ENCODE data around the gene TAF11L11.
"Not testable (repeated sequence)": the region's sequence is repeated elsewhere in the genome, so short reads cannot be mapped to it uniquely, and the experiment has no call there.

Gene TAF11L11

DNA sequence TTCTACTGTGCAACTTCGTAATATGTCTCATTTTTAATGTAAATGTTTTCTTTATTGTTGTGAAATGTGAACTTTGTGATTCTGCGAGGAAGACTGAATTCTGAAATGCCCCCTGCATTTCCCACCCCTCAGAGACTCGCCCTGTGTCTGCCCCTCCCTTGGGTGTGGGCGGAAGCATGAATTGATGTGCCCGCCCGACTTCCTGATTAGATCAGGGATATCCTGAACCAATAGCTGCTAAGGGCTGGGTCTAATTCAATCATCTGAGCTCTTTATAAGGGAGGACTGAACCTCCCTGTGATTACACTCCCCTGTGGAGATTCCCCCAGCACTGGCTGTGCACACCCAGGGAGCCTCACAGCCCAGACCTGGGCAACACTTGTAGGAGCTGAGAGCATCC lies at the start of gene TAF11L11:
TSS of gene TAF11L11 (plus strand) at position 304 of the 400 bp plus-strand sequence.
- DNase-seq = not testable (repeated sequence)

GRCh38 chr5:17585658-17586057 lies 18.3 kb upstream of the TAF11L11 start, which contains the start of gene TAF11L7:
Gene TAF11L7, minus strand, starts transcription at chr5:17585758.
- DNase-seq = not testable (repeated sequence)

DNA sequence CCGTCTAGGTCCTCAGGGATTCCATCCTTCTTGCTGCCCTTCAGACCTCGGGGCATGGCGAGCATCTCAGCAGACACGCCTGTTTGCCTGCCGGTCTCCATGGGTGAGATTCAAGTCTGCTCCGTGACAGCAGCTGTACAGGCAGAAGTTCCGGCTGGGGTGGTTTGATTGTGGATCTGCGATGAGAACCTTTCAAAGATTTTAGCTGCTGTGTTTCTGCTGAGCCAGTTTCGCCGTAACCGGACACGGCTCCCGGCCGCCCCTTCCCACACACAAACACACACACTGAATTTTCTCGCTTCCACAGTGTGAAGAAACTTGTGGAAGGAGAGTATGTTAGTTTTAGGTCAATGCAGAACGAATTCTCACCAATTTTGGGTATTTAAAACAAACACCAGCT lies 13.1 kb upstream of the TAF11L11 start, which contains the start of gene TAF11L8:
TSS of gene TAF11L8 (minus strand) at position 101 of the 400 bp plus-strand sequence.
- not testable (repeated sequence) for DNase-seq

- not testable (repeated sequence) for DNase-seq
Observed at GRCh38 chr5:17594255-17594654, 9.7 kb upstream of the TAF11L11 start, which contains the start of gene TAF11L9. Gene TAF11L9, minus strand, starts transcription at chr5:17594394.

DNA sequence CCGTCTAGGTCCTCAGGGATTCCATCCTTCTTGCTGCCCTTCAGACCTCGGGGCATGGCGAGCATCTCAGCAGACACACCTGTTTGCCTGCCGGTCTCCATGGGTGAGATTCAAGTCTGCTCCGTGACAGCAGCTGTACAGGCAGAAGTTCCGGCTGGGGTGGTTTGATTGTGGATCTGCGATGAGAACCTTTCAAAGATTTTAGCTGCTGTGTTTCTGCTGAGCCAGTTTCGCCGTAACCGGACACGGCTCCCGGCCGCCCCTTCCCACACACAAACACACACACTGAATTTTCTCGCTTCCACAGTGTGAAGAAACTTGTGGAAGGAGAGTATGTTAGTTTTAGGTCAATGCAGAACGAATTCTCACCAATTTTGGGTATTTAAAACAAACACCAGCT lies 6.3 kb upstream of the TAF11L11 start, which contains the start of gene TAF11L10:
TSS of gene TAF11L10 (minus strand) at position 101 of the 400 bp plus-strand sequence.
- not testable (repeated sequence) for DNase-seq

- DNase-seq = no peak
Observed at GRCh38 chr5:17604951-17605350, 968 bp downstream of the TAF11L11 start.

GRCh38 chr5:17607461-17607860 lies 3.5 kb downstream of the TAF11L11 start:
- not testable (repeated sequence) for DNase-seq

DNA sequence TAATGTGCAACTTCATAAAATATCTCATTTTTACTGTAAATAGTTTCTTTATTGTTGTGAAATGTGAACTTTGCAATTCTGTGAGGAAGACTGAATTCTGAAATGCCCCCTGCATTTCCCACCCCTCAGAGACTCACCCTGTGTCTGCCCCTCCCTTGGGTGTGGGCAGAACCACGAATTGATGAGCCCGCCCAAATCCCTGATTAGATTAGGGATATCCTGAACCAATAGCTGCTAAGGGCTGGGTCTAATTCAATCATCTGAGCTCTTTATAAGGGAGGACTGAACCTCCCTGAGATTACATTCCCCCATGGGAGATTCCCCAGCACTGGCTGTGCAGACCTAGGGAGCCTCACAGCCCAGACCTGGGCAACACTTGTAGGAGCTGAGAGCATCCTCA lies 6.1 kb downstream of the TAF11L11 start, which contains the start of gene TAF11L12:
TSS of gene TAF11L12 (plus strand) at position 301 of the 400 bp plus-strand sequence.
- not testable (repeated sequence) for DNase-seq

GRCh38 chr5:17614872-17615605 lies 11.1 kb downstream of the TAF11L11 start:
- no peak for DNase-seq

DNA sequence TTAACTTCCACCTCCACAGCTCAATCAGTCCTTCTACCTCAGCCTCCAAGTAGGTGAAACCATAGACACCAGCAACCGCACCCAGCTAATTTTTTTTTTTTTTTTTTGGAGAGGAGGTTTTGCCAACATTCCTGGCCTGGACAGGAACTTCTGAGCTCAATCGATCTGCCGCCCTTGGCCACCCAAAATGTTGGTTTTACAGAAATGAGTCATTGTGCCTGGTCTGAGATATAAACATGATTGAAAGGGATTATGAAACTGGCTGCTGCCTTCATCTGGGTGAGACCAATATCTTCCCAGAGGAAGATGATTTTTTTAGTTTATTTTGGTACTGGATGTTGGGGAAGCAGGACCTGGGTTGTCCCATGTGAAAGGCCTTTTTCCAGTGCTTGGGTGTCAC lies 15.4 kb downstream of the TAF11L11 start:
- DNase-seq = no peak

DNA sequence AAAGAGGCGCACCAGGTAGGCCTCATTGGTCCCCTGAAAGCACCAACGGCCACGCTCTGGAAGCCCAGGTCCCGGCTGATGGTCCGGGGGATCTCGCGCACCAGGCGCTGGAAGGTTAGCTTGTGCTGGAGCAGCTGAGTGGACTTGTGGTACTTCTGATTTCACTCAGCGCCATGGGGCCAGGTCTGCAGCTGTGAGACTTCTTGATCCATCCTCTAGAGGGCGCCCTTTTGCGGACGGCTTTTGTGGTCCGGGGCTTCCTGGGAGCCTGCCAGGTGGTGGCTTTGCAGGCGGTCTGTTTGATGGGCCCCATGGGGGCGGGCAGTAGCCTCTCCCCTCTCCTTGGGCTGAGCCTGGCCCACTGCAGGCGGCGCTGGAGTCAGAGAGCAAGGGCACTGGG lies 16.6 kb downstream of the TAF11L11 start:
- DNase-seq = no peak

DNA sequence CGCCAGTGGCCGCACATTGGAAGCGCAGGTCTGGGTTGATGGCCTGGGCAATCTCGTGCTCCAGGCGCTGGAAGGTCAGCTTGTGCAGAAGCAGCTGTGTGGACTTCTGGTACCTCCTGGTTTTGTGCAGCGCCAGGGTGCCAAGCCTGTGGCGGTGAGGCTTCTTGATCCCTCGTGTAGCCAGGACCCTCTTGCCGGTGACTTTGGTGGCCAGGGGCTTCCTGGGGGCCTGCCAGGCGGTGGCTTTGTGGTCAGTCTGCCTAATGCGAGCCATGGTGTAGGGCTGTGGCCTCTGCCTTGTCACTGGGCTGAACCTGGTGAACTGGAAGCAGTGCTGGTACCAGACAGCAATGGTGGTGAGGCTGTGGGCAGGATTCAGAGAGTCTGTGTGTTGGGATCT lies 21.7 kb downstream of the TAF11L11 start:
- no peak for DNase-seq

GRCh38 chr5:17631788-17632187 lies 27.8 kb downstream of the TAF11L11 start, which contains the start of gene TAF11L13:
Gene TAF11L13, plus strand, starts transcription at chr5:17632088.
- DNase-seq = not testable (repeated sequence)

DNA sequence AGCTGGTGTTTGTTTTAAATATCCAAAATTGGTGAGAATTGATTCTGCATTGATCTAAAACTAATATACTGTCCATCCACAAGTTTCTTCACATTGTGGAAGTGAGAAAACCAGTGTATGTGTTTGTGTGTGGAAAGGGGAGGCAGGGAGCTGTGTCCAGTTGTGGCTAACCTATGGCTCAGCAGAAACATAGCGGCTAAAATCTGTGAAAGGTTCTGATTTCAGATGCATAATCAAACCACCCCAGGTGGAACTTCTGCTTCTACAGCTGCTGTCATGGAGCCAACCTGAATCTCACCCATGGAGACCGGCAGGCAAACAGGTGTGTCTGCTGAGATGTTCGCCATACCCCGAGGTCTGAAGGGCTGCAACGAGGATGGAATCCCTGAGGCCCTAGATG lies 30.2 kb downstream of the TAF11L11 start, which contains the start of gene TAF11L14:
TSS of gene TAF11L14 (plus strand) at position 301 of the 400 bp plus-strand sequence.
- DNase-seq = no peak

- not testable (repeated sequence) for DNase-seq
Observed at GRCh38 chr5:17649232-17649631, 45.2 kb downstream of the TAF11L11 start.

DNA sequence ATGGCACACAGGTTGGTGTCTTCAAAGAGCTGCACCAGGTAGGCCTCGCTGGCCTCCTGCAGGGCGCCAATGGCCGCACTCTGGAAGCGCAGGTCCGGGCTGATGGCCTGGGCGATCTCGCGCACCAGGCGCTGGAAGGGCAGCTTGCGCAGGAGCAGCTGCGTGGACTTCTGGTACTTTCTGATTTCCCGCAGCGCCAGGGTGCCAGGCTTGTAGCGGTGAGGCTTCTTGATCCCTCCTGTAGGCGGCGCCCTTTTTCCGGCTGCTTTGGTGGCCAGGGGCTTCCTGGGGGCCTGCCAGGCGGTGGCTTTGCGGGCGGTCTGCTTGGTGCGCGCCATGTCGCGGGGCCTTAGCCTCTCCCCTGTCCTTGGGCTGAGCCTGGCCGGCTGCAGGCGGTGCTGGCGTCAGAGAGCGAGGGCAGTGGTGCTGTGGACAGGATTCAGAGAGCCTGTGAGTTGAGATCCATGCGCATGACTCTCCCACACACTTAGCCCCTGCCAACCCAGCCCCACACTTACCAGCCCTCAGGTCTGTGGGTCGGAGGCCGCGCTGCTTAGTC lies 51.3 kb downstream of the TAF11L11 start:
- not testable (repeated sequence) for DNase-seq
